ENCODE measurements around the gene PRLR. TPM values are rescaled to one million over a fixed set of nuclear protein-coding genes. Genes with fewer than 3 reads are reported as not detected.
"Not testable (repeated sequence)": the region's sequence is repeated elsewhere in the genome, so short reads cannot be mapped to it uniquely, and the experiment has no call there.

Gene PRLR
- total RNA-seq, 1 experiment from 2014 or later: 8.2 TPM

DNA sequence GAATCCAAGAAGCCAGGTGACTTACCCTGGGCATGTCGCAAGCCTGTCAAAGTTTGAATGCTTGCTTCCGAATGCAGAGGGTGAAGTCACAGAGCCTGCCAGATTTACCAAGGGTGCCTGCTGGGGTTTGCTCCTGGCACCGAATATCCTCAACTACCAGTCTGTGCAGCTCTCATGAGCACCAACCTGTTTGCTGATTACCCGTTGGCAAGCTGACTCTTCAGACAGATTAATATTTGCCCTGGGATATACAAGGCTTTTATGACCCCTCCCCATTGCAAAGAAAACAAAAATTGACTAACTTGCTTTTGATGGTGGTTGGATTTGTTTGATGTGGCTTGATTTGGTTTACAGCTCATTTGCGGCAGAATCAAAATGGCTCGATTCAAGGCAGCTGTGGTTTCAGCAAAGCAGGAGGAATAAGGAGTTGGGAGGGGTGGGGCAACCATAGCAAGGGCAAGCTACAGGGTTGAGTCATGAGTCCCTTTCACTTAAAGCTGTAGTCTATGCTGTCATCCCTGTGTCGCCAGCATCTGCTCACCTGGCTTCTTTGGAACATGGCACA lies 100.3 kb downstream of the PRLR start:
- peak; percentile 95 for DNase-seq (ENCODE audit: low spot score)

DNA sequence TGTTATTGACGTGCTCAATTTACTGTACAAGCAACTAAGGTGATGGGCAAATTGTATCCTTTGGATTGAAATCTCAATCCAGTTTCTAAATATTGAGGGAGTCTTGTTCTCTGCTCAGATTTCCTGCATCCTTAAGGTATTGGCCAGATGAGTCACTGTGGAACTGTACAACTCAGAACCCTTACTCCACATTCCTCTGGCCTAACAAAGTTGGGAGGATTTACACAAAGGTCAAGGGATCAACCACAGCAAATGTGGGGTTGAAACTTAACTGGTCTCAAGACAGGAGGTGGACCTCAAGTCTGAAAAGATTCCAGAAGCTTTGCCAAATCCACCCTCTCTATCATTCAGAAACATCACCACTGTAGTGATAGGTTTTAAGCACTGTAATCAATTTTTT lies 101.0 kb downstream of the PRLR start:
- peak; percentile 81 for DNase-seq (ENCODE audit: low spot score)

DNA sequence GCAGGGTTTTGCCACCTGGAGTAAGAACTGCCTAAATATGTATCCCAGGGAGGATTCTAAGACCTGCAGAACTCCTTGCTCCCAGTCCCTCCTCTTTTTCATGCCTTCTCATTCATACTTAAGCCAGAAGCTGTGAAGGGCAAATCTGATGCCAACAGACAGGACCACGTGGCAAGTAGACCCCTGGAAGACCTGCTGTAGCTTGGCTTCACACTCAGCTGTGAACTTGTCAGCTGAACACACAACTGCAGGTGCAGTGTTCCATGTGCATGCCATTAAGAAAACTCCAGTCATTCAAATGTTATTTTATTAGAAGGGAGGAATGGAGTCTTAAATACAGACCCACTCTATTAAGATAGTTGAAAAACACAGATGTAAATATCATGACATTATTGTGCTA lies 103.3 kb downstream of the PRLR start:
- no peak for DNase-seq (ENCODE audit: low spot score)

DNA sequence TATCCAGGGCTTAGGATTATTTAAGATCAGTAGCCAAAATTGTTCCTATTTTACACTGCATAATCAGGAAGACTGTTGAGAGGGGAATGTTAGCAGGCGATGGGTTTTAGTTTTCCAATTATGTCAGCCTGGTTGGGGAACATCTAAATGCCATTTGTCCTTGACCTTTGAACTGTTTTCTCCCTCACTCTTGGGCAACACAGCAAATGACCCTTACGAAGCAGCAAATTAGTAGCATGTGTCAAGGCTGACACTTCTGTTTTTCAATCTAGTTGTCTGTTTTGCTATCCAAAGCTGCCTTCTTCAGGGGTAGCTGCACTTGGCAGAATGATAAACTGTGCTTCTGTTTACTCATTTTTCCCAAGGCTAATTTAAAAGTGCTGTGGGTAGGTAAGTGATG lies 104.5 kb downstream of the PRLR start:
- no peak for DNase-seq (ENCODE audit: low spot score)

DNA sequence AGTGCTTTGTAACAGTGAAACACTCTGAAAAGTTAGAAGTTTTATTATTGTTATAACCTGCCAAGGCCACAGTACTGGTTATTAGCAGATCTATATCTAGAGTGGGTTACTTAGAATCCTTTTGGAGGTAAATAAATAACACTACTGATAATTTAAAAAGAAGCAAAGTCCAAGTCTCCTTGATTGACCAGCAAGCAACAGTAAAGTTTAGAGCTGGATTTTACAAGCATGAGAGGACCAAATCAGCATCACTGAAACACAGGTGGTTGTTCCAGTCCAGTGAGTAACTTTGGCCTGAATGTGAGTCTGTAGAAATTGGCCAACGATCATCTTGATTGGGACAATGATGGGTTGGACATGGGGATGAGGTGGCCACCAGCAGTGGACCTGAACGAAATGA lies 105.4 kb downstream of the PRLR start:
- peak; percentile 61 for DNase-seq (ENCODE audit: low spot score)

DNA sequence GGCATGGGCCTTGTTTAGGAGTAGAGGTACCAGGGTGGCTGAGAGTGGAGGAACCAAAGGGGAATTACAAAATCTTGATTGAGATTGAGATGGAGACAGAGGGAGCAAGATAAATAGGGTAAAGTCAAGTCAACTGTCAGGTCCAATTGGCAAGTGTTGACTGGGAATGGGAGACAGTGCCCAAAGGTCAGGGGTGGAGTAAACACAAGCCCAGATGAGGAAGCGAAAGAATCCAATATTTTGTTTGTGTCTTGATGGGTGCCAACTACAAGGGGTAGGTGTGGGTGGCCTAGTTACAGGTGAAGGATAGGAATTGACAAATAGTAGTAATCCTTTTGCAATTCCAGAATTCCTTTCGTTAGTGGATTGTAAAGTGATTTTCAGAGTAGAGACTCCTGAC lies 107.5 kb downstream of the PRLR start:
- no peak for DNase-seq (ENCODE audit: low spot score)

DNA sequence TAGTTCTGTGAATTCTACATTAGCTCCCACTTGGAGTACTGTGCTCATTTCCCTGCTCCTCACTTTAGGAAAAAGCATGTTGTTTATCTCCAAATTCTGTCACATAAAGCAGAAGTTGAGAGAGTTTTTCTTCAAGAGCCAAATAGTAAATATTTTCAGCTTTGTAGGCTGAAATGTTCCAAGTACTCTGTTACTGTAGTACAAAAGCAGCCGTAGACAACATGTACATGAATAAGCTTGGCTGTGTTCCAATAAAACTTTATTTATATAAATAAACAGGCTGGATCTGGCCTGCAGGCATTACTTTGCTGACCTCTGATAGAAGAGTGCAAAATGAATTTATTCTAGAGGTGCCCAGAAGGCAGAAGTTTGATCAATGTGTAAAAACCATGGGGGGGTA lies 109.6 kb downstream of the PRLR start:
- no peak for DNase-seq (ENCODE audit: low spot score)

DNA sequence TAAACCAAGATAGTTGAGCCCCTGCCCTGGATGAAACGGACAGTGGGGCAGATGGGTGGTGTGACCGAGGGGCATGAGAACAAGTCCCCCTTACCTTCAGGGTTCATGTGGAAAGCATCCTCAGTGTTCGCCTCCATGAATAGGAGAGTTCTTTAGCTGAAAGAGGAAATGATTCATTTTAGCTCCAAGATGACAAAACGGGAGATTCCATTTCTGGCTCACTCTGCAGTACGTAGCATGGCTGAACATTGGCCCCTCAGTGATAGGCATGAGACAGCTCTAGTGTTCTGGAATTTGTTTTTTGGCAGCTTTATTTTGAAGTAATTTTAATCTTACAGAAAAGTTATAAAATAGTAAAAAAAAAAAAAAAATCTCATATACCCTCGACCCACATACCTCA lies 112.3 kb downstream of the PRLR start:
- DNase-seq (ENCODE audit: low spot score): no peak

DNA sequence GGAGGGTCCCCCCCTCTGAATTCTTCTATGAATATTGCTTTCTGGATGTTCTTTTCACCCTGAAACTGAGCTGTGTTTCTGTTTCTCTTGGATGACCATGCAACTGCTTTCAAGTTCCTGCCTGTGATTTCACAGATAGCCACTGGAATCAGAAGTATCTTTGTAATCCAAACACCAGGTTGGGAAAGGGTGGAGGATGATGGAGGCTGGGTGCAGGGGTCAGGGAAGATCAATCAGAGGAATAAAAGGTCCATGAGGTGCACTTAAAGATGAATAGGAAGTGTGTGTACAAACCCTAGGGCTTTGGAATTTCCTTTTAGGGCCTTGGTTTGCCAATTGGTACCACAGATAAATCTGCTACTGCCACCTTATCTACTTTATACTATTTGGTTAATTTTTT lies 114.4 kb downstream of the PRLR start:
- no peak for DNase-seq (ENCODE audit: low spot score)

DNA sequence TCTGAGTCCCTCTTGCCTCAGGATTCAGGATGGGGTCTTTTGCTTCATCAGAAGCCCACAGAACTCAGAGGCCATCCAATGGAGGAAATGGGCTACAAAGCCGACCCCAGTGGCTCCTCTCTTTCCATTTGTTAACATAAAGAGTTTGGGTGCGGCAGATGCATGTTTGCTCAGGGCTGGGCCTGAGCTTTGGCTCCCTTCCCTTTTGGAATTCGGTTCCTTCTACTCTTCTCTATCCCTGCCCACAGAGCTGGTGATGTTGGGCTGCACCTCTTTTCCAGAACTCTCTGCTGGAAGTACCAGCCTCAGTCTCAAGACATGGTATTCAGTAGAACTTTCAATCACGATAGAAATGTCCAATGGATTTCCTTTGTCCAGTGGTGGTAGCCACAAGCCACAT lies 115.6 kb downstream of the PRLR start:
- no peak for DNase-seq (ENCODE audit: low spot score)

DNA sequence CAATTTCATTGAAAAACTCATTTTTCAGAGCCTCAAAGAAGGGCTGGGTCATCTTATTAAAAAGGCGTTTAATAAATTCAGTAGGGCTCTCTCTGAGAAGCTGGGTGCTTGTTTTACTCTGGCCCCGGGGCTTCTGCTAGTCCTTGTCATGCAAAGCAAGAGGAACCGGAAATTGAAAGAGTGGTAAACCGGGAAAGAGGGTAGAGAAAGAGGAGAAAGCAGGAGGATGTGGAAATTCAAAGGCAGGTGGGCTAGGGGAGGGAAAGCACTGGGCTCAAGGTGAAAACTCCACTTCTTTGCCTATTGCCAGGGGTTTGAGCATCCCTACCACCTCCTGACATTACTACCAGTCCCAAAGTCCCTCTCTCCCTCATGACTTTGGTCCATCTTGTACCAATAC lies 118.0 kb downstream of the PRLR start:
- DNase-seq (ENCODE audit: low spot score): no peak

DNA sequence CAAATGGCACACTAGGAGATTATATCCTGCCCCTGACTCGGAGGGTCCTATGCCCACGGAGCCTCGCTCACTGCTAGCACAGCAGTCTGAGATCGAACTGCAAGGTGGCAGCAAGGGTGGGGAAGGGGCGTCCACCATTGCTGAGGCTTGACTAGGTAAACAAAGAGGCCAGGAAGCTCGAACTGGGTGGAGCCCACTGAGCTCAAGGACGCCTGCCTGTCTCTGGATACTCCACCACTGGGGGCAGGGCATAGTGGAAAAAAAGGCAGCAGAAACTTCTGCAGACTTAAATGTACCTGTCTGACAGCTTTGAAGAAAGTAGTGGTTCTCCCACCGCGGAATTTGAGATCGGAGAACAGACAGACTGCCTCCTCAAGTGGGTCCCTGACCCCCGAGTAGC lies 125.7 kb downstream of the PRLR start:
- peak; percentile 72 for DNase-seq (ENCODE audit: low spot score)

DNA sequence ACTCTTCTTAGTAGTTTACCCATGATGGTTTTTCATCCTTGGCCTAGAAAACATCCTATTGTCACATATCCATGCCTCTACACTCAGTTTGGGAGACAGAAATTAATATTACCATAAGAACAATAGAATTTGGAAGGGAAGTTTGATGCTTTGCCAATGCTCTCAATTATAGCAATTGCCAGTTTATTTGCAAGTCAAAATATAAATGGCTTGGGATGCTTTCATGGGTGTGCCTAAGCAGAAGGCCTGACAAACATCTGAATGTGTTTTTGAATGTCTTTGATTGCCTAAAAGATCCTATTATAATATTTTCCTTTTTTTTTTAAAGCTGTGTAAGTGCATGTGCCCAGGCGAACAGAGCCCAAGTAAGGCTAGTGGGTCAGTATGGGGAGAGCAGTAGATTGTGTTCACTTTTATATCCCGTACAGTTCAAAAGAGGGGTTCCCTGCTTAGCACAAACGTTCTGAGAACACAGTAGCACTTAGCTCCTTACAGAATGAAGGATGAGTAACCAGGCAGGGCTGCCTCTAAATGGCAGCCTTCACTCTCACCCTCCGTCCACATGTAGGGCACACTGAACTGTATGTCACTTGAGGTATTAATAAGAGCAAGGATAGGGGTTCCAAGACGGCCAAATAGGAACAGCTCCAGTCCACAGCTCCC lies 126.5 kb downstream of the PRLR start:
- no peak for DNase-seq (ENCODE audit: low spot score)

DNA sequence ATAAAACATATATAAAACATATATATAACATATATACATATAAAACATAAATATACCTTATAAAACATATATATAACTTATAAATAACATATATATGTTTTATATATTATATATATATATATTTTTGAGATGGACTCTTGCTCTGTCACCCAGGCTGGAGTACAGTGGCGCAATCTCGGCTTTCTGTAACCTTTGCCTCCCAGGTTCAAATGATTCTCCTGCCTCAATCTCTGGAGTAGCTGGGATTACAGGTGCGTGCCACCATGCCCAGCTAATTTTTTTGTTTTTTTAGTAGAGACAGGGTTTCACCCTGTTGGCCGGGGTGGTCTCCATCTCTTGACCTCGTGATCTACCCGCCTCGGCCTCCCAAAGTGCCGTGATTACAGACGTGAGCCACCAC lies 128.6 kb downstream of the PRLR start:
- not testable (repeated sequence) for DNase-seq (ENCODE audit: low spot score)

DNA sequence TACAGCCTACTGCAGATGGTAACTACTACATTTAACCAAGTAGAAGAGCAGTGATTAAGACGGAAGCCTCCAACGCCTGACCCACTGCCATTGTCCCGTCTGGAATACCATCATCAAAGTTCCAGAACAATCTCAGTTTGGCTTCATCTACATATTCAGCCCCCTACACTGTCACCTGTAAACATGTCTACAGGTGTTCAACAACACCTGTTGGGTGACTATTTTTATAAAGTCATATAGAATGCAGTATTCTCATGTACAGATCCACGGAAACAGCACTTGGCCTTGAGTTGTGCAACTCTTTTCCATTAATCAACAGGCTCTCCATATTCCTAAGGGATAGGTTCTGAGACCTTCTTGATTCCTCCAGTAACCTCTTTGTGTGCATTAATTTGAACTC lies 129.3 kb downstream of the PRLR start:
- no peak for DNase-seq (ENCODE audit: low spot score)

DNA sequence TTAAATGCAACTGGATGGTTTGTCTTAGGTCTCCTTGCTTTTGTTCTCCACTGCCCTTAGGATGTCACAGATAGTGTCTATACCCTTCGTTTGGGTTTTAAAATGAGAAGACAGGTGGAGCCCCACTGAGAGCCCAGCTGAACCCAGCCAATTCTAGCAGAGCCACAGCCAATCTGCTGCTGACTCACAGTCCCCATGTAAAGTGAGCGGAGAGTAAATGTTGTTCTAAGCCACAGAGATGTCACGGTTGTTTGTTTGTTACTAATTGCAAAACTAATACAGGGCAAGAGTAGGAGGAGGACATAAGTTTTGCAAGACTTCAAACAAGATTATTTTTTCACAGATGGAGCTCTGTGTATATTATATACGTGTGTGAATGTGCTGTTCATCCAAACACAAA lies 132.1 kb downstream of the PRLR start:
- no peak for DNase-seq (ENCODE audit: low spot score)

DNA sequence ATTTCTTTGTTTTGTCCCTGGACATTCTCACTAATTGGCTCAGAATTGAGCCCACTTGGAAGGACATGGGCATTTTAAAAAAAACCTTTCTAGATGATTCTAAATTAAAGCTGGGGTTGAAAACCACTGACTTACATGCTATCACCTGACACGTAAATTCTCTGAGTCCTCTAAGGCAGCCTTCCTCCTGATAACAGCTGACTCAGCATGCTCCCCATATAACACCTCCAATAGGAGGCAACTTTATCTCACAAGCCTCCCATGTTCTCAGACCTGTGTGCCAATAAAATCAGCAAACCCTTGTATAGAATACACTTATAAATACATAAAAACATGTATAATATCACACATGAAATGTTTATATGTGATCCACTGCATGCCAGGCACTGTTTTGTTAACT lies 133.4 kb downstream of the PRLR start:
- no peak for DNase-seq (ENCODE audit: low spot score)

DNA sequence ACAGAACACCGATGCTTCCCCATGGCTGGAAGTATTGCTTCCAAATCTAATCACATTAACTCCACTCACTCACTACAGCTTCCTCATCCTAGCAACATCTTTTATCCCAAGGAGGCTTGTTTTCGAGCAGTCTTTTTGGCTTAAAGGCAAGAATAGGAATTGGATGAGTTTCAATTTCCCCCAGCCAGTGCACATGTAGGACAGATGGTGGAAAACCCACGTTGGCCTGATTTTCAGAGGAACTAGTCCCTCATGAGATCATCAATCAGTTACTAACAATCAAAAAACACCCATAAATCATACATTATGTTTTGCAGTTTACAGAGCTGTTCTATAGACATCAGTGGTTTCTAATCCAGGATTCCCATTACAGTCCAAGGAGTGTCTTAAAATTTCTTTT lies 134.1 kb downstream of the PRLR start:
- DNase-seq (ENCODE audit: low spot score): no peak

DNA sequence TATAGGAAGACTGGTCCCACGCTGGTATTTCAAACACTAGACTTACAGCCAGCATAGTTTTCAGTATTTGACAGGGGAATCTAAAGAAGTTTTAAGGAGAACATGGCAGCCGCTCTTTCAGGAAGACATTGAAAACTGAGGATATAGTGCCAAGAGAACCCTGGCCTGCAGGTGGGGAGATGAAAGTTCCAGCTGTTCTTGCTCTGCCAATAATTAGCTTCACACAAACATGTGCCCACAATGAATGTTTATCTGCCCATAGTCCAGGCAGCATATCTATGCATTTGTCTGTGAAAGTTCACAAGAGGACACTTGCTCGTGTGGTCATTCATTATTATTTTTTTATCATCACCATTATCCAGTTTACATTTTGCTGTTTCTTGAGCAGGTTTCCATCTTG lies 134.9 kb downstream of the PRLR start:
- peak; percentile 19 for DNase-seq (ENCODE audit: low spot score)

DNA sequence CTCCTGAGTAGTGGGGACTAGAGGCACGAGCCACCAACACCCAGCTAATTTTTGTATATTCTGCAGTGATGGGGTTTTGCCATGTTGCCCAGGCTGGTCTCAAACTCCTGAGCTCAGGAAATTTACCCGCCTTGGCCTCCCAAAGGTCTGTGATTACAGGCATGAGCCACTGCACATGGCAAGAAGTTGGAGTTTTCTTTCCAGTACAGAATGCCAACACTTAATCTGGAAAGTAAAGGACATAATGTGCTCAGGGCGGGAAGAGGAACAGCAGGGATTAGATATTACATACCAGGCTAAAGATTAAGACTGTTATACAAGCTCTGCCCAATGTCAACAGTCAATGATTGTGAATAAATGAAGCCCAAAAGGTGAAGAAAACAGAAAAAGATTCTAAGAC lies 135.3 kb downstream of the PRLR start:
- no peak for DNase-seq (ENCODE audit: low spot score)

DNA sequence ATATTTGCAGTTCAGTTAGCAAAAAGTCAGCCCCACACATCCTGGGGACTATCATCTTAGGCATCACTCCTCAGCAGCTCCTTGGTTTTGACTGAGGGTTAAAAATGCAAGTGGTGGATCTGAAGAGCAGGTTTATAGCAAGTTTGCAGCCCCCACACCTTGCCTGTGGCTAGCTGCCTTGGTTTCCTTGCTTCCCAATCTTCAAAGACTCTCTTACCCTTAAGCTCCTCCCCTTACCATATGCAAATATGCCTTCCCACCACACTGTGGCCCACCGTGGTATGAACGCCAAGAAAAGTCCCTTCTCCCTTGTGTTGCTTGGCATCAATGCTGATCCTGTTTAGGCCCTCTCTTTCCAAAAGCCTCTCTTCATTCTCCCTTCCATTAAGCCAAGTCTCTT lies 137.6 kb downstream of the PRLR start:
- DNase-seq (ENCODE audit: low spot score): no peak

DNA sequence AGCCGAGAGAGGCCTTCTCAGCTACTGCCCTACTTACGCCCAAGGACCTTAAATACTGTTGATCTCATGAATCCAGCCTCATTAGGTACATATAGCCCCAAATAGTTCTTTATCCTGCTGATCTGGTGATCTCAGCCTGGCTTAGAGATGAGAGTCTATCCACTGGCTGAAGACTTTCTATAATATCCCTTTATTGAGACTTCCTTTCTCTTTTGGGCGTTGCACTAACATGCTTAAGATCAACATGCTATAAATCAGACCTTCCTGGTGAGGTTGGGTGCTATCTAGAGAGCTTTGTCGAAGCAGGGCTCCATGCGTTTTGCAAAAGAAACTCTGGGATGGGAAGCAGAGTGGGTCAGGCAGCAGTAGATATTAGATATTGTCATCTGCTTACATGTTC lies 138.6 kb downstream of the PRLR start:
- no peak for DNase-seq (ENCODE audit: low spot score)

DNA sequence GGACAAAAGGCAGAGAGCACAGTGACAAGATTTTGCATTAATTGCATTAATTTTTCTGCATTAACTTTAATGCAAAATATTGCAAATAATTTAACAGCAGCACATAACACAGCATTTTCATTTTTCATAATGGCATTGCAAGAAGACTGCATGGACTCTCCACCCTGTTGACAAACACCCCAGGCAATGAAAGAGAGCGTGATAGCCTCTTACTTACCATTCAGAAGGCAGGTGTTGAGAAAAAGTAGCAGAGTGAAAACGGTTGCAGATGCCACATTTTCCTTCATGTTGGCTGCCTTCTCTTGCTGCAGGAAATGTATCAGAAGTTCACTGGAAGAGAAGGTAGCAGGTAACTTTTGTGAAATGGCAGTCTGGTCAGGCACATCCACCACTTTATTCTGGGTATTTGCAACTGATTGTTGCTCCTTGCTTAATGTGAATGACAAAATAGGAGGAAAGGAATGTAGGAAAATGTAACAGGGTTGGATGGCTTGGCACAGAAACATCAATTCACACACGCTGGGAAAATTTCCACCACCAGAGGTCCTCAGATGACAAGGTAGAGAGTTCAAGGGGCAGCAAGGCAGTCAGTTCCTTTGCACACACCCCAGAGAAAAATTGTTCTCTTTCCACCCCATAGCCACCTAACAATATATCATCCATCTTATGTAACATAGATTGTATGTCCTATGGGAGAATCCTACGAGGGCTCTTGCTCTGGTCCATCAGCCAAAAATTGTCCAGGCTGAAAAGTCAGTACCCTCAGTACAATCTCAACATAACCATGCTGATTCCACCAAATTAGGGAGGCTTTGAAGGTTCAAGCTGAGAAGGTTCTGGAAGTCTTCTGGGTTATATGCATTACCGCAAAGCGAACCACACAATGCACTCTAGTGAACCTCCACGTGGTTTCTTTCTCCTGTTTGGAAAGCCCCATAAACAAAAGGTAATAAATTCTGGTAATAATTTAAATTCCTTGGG lies 140.7 kb downstream of the PRLR start:
- DNase-seq (ENCODE audit: low spot score): peak; percentile 94

All from HT-29 (cell line).